GM06990 (cell line): ENCODE results near the gene ZC3H10.
A peak's percentile ranks its signal among the peaks of the same experiment; 100 is the strongest.
"Not testable (repeated sequence)": the region's sequence is repeated elsewhere in the genome, so short reads cannot be mapped to it uniquely, and the experiment has no call there.

ENCODE experiments used
- DNase-seq: peaks from one replicate; pipeline ENCODE4 v3.0.0-alpha.2; 2011; ENCODE audit not compliant: insufficient read length; ENCODE audit errors: extremely low read depth
- H3K27me3 ChIP-seq: replicated peaks from 2 replicates; pipeline ENCODE4 v1.6.0; 2011; ENCODE audit warnings: low read length; ENCODE audit not compliant: control insufficient read depth, insufficient read depth
- H3K36me3 ChIP-seq: 2 replicates; pipeline ENCODE4 v1.5.1; 2011; ENCODE audit warnings: low read length; ENCODE audit not compliant: control insufficient read depth, insufficient read depth
- H3K4me3 ChIP-seq: replicated peaks from 2 replicates; pipeline ENCODE4 v1.5.1; 2011; ENCODE audit warnings: low read depth, mild to moderate bottlenecking, control low read depth, low read length
- TF ChIP-seq, protein P1 (sequence below): IDR thresholded peaks from 2 replicates; pipeline ENCODE4 v1.5.1; 2011; ENCODE audit warnings: low read length, control low read depth, mild to moderate bottlenecking, inconsistent platforms; ENCODE audit not compliant: insufficient read depth, poor library complexity, severe bottlenecking

The ZC3H10 gene, protein sequence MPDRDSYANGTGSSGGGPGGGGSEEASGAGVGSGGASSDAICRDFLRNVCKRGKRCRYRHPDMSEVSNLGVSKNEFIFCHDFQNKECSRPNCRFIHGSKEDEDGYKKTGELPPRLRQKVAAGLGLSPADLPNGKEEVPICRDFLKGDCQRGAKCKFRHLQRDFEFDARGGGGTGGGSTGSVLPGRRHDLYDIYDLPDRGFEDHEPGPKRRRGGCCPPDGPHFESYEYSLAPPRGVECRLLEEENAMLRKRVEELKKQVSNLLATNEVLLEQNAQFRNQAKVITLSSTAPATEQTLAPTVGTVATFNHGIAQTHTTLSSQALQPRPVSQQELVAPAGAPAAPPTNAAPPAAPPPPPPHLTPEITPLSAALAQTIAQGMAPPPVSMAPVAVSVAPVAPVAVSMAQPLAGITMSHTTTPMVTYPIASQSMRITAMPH

DNA sequence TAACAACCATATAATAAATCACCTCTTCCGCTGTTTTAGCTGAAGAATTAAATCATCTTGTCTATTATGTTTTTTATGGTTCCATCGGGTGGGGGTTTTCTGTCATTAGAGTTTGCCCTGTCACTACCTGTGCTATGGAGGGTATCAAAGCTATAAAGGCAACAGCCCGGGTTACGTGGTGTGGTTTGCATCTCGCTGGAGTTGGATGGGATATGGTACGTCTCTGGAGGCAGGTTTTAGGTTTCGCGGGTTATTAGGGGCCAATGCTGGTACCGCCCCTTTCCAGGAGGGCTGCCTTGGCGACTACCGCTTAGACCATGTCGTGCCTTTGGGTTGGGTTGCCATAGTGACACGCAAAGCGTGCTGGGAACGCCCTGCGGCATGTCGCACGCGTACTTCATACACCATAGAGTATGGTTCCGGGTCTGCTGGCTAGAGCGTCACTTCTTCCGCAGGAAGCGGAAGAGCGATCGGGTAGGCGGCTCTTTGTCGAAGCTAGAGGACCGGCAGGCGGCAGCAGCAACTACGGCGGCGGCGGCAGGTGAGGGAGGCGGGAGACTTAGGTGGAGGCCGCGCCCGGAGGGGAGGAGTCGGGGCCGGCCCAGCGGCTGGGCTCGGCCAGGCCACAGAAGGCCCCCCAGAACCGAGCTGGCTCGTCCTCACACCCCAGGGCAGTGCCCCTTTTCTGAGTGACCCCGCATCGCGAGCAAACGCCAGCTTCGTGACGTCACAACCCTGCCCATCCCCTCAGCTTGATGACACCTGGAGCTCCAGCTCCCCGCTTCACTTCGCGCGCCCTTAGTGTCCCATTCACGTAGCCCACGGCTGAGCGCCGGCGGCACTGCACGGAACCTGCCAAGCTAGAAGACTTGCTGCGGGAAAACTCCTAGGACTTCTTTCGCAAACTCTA, at the start of gene ZC3H10:
TSS of gene ZC3H10 (plus strand) at position 489 of the 910 bp plus-strand sequence. CDS start 2,297 bp downstream, outside the sequence.
- DNase-seq: peak; percentile 95
- TF ChIP-seq, protein P1, sequence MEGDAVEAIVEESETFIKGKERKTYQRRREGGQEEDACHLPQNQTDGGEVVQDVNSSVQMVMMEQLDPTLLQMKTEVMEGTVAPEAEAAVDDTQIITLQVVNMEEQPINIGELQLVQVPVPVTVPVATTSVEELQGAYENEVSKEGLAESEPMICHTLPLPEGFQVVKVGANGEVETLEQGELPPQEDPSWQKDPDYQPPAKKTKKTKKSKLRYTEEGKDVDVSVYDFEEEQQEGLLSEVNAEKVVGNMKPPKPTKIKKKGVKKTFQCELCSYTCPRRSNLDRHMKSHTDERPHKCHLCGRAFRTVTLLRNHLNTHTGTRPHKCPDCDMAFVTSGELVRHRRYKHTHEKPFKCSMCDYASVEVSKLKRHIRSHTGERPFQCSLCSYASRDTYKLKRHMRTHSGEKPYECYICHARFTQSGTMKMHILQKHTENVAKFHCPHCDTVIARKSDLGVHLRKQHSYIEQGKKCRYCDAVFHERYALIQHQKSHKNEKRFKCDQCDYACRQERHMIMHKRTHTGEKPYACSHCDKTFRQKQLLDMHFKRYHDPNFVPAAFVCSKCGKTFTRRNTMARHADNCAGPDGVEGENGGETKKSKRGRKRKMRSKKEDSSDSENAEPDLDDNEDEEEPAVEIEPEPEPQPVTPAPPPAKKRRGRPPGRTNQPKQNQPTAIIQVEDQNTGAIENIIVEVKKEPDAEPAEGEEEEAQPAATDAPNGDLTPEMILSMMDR: peak; percentile 58
- Histone ChIP-seq H3K36me3 (peaks cover 8% of the 10 kb centered on the region), H3K4me3 (peak within 1 kb of the TSS; percentile 85), H3K27me3 (no peaks in the 10 kb centered on the region)

DNA sequence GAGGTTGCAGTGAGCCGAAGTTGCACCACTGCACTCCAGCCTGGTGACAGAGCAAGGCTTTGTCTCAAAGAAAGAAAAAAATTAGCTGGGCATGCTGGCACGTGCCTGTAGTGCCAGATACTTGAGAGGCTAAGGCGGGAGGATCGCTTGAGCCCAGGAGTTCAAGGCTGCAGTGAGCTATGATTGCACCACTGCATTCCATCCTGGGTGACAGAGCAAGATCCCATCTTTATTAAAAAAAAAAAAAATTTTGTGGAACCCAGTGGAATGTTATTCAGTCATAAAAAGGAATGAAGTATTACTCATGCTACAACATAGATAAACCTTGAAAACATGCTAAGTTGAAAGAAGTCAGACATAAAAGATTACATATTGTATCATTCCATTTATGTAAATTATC, 46.4 kb upstream of the ZC3H10 start:
- TF ChIP-seq, protein P1: no peak
- H3K27me3 ChIP-seq: no peaks in the 10 kb centered on the region
- H3K36me3 ChIP-seq: no peaks in the 10 kb centered on the region
- DNase-seq: no peak
- no peak overlapping the region for H3K4me3 ChIP-seq

DNA sequence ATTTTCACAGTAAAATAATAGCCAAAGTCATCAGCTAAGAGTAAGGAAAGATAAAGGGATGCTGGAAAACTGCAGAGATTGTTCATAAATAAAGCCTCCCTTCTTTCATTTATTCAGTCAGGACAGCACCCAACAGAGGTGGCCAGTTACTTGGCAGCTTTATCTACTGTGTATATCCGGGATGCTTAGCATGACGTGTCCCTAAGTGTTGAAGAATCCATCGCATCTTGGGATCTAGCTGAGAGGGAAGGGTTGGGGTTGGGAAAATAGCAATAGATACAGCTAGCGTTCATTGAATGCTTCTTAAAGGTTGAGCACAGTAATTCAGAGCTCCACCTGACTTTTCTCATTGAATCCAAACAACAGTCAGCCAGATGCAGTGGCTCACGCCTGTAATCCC, 43.7 kb upstream of the ZC3H10 start:
- Histone ChIP-seq H3K4me3 (no peak overlapping the region), H3K27me3 (no peaks in the 10 kb centered on the region), H3K36me3 (no peaks in the 10 kb centered on the region)
- no peak for DNase-seq
- TF ChIP-seq, protein P1: no peak

DNA sequence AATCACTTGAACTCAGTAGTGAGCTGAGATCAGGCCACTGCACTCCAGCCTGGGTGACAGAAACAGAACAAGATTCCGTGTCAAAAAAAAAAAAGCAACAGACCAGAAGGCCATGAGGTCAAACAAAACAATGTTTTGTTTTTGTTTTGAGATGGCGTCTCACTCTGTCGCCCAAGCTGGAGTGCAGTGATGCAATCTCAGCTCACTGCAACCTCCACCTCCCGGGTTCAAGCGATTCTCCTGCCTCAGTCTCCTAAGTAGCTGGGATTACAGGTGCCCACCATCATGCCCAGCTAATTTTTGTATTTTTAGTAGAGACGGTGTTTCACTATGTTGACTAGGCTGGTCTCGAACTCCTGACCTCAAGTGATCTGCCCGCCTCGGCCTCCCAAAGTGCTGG, 40.1 kb upstream of the ZC3H10 start:
- not testable (repeated sequence) for H3K4me3 ChIP-seq, H3K27me3 ChIP-seq, H3K36me3 ChIP-seq, DNase-seq

DNA sequence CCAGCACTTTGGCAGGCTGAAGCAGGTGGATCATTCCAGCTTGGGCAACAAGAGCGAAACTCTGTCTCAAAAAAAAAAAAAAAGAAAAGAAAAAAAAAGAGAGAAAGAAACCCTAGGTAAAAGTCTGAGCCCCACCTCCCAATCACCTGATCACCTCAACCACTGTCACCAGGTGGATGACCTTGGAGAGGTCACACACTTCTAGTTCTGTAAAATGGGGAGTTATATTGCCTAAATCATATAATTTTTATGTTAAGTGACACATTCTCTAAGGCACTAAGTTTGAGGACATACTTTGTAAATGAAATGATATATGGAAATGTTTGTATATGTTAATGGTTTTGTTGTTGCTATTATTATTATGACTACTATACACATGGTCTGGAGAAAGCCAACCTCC, 39.6 kb upstream of the ZC3H10 start:
- Histone ChIP-seq H3K27me3 (peaks cover 2% of the 10 kb centered on the region; the same call in 1 of the 2 replicates), H3K4me3 (no peak overlapping the region), H3K36me3 (no peaks in the 10 kb centered on the region)
- DNase-seq: no peak
- TF ChIP-seq, protein P1: no peak
